Activated CD4-positive, alpha-beta memory T cell treated with anti-CD3 and anti-CD28 coated beads, Interleukin-2, amount 10 ng/mL, durations not matched to agents 7 days and 5 days (primary cell): ENCODE measurements around the gene TTC28. TPM values are rescaled to one million over a fixed set of nuclear protein-coding genes. Genes with fewer than 3 reads are reported as not detected.

ENCODE experiments used
- CTCF ChIA-PET: fragments of 350-600 bp; sonication (Branson Sonifier 250); formaldehyde crosslinking; loops from one replicate; lab custom pipeline; 2021; ENCODE audit warnings: antibody characterized with exemption, inconsistent platforms; lab: Charles Lee
- POLR2A ChIA-PET: fragments of 350-600 bp; sonication (Branson Sonifier 250); formaldehyde crosslinking; loops from one replicate; lab custom pipeline; 2021; ENCODE audit warnings: antibody characterized with exemption; lab: Charles Lee
- DNase-seq: peaks from one replicate; pipeline ENCODE4 v3.0.0-alpha.2; 2020
- H3K27ac Mint-ChIP-seq: one replicate; pipeline ENCODE4 v1.8.0; 2021; ENCODE audit warnings: mild to moderate bottlenecking, mixed read lengths
- H3K27me3 Mint-ChIP-seq: one replicate; pipeline ENCODE4 v1.8.0; 2021; ENCODE audit warnings: mixed read lengths
- H3K36me3 Mint-ChIP-seq: one replicate; pipeline ENCODE4 v1.8.0; 2021; ENCODE audit warnings: low read depth, mixed read lengths
- H3K4me1 Mint-ChIP-seq: one replicate; pipeline ENCODE4 v1.8.0; 2021; ENCODE audit warnings: mixed read lengths
- H3K4me3 Mint-ChIP-seq: one replicate; pipeline ENCODE4 v1.8.0; 2021; ENCODE audit warnings: mild to moderate bottlenecking, mixed read lengths
- H3K9me3 Mint-ChIP-seq: one replicate; pipeline ENCODE4 v1.8.0; 2021; ENCODE audit warnings: mixed read lengths
- total RNA-seq, 2 experiments: library from RNA; stranded (reverse); gene quantifications; one replicate each; pipeline ENCODE4 v1.2.3, GENCODE V29; 2021

TTC28 gene
- total RNA-seq, 2 experiments from 2014 or later: 0.93 to 1.4 TPM

- H3K36me3 Mint-ChIP-seq: no peaks in the 10 kb centered on the region
- peaks cover 75% of the 10 kb centered on the region for H3K27me3 Mint-ChIP-seq
- ChIA-PET POLR2A (no interaction called here), CTCF (interaction anchor here (1.0 kb wide), 1 partner anchor 9 kb away, joined by 5 read pairs; no protein-coding TSS in a partner anchor)
- DNase-seq: no peak
- no peaks in the 10 kb centered on the region for H3K9me3 Mint-ChIP-seq
- no peak overlapping the region for H3K4me3 Mint-ChIP-seq
- no peak overlapping the region for H3K27ac Mint-ChIP-seq
- H3K4me1 Mint-ChIP-seq: no peaks in the 10 kb centered on the region
Measured at GRCh38 chr22:28609921-28610320, 69.7 kb downstream of the TTC28 start.

GRCh38 chr22:28608546-28608945 lies 71.1 kb downstream of the TTC28 start:
- CTCF ChIA-PET: no interaction called here
- POLR2A ChIA-PET: no interaction called here
- no peaks in the 10 kb centered on the region for H3K4me1 Mint-ChIP-seq
- no peaks in the 10 kb centered on the region for H3K9me3 Mint-ChIP-seq
- no peak overlapping the region for H3K4me3 Mint-ChIP-seq
- no peak overlapping the region for H3K27ac Mint-ChIP-seq
- H3K36me3 Mint-ChIP-seq: no peaks in the 10 kb centered on the region
- no peak for DNase-seq
- peaks cover 68% of the 10 kb centered on the region for H3K27me3 Mint-ChIP-seq

- Mint-ChIP-seq H3K36me3 (no peaks in the 10 kb centered on the region), H3K9me3 (no peaks in the 10 kb centered on the region), H3K27ac (no peak overlapping the region), H3K4me3 (no peak overlapping the region), H3K4me1 (no peaks in the 10 kb centered on the region), H3K27me3 (peaks cover 63% of the 10 kb centered on the region)
- no peak for DNase-seq
- CTCF ChIA-PET: no interaction called here
- POLR2A ChIA-PET: no interaction called here
Measured at GRCh38 chr22:28607795-28608194, 71.8 kb downstream of the TTC28 start.

- CTCF ChIA-PET: no interaction called here
- H3K27me3 Mint-ChIP-seq: peaks cover 48% of the 10 kb centered on the region
Measured at GRCh38 chr22:28604966-28605761, 74.5 kb downstream of the TTC28 start.

GRCh38 chr22:28601915-28602314 lies 77.7 kb downstream of the TTC28 start:
- H3K36me3 Mint-ChIP-seq: no peaks in the 10 kb centered on the region
- peaks cover 33% of the 10 kb centered on the region for H3K27me3 Mint-ChIP-seq
- no peak overlapping the region for H3K27ac Mint-ChIP-seq
- ChIA-PET POLR2A (no interaction called here), CTCF (interaction anchor here (0.5 to 3.7 kb wide), 13 partner anchors 9 to 552 kb away, joined by 3 to 43 read pairs (median 4); partner anchors contain the start of gene XBP1)
- no peak for DNase-seq
- no peaks in the 10 kb centered on the region for H3K9me3 Mint-ChIP-seq
- no peak overlapping the region for H3K4me3 Mint-ChIP-seq
- H3K4me1 Mint-ChIP-seq: no peaks in the 10 kb centered on the region

More at GRCh38 chr22:28604966-28605761, 74.5 kb downstream of the TTC28 start:
- H3K4me1 Mint-ChIP-seq: no peaks in the 10 kb centered on the region
- H3K27ac Mint-ChIP-seq: no peak overlapping the region
- DNase-seq: no peak
- H3K9me3 Mint-ChIP-seq: no peaks in the 10 kb centered on the region
- no peak overlapping the region for H3K4me3 Mint-ChIP-seq
- POLR2A ChIA-PET: no interaction called here
- no peaks in the 10 kb centered on the region for H3K36me3 Mint-ChIP-seq

GRCh38 chr22:28600546-28601143 lies 79.0 kb downstream of the TTC28 start:
- ChIA-PET POLR2A (interaction anchor here (1.2 to 1.8 kb wide), 2 partner anchors 229 to 440 kb away, joined by 4 to 8 read pairs; no protein-coding TSS in a partner anchor), CTCF (interaction anchor here (0.8 to 3.7 kb wide), 23 partner anchors 10 to 645 kb away, joined by 3 to 43 read pairs (median 4); partner anchors contain the start of genes CCDC117, CHEK2, HSCB and XBP1)
- Mint-ChIP-seq H3K4me1 (no peaks in the 10 kb centered on the region), H3K27ac (no peak overlapping the region), H3K36me3 (no peaks in the 10 kb centered on the region), H3K4me3 (no peak overlapping the region), H3K27me3 (peaks cover 35% of the 10 kb centered on the region), H3K9me3 (no peaks in the 10 kb centered on the region)
- no peak for DNase-seq

GRCh38 chr22:28599693-28600092 lies 79.9 kb downstream of the TTC28 start:
- Mint-ChIP-seq H3K4me3 (no peak overlapping the region), H3K27ac (no peak overlapping the region), H3K4me1 (no peaks in the 10 kb centered on the region), H3K9me3 (no peaks in the 10 kb centered on the region), H3K27me3 (peaks cover 29% of the 10 kb centered on the region), H3K36me3 (no peaks in the 10 kb centered on the region)
- DNase-seq: no peak
- ChIA-PET CTCF (interaction anchor here (1.0 to 3.7 kb wide), 12 partner anchors 20 to 554 kb away, joined by 3 to 43 read pairs (median 4); partner anchors contain the start of gene XBP1), POLR2A (interaction anchor here (0.6 to 1.8 kb wide), 4 partner anchors 142 to 534 kb away, joined by 3 to 8 read pairs (median 4); no protein-coding TSS in a partner anchor)

GRCh38 chr22:28597665-28598064 lies 82.0 kb downstream of the TTC28 start:
- no peaks in the 10 kb centered on the region for H3K4me1 Mint-ChIP-seq
- ChIA-PET CTCF (no interaction called here), POLR2A (no interaction called here)
- H3K9me3 Mint-ChIP-seq: no peaks in the 10 kb centered on the region
- no peak overlapping the region for H3K27ac Mint-ChIP-seq
- H3K36me3 Mint-ChIP-seq: no peaks in the 10 kb centered on the region
- H3K27me3 Mint-ChIP-seq: peaks cover 28% of the 10 kb centered on the region
- DNase-seq: no peak
- no peak overlapping the region for H3K4me3 Mint-ChIP-seq

- Mint-ChIP-seq H3K4me3 (no peak overlapping the region), H3K9me3 (no peaks in the 10 kb centered on the region), H3K36me3 (no peaks in the 10 kb centered on the region), H3K27me3 (peaks cover 20% of the 10 kb centered on the region), H3K27ac (no peak overlapping the region), H3K4me1 (no peaks in the 10 kb centered on the region)
- no peak for DNase-seq
- ChIA-PET CTCF (interaction anchor here (0.6 to 1.2 kb wide), 2 partner anchors 15 to 134 kb away, joined by 3 read pairs; no protein-coding TSS in a partner anchor), POLR2A (no interaction called here)
Measured at GRCh38 chr22:28594797-28595462, 84.7 kb downstream of the TTC28 start.

- CTCF ChIA-PET: interaction anchor here (1.2 to 3.1 kb wide), 3 partner anchors 15 to 575 kb away, joined by 3 to 12 read pairs (median 7); no protein-coding TSS in a partner anchor
- no peaks in the 10 kb centered on the region for H3K9me3 Mint-ChIP-seq
- no peak for DNase-seq
- H3K27ac Mint-ChIP-seq: no peak overlapping the region
- POLR2A ChIA-PET: interaction anchor here (0.7 kb wide), 1 partner anchor 247 kb away, joined by 3 read pairs; no protein-coding TSS in a partner anchor
- no peaks in the 10 kb centered on the region for H3K4me1 Mint-ChIP-seq
- no peaks in the 10 kb centered on the region for H3K36me3 Mint-ChIP-seq
- H3K27me3 Mint-ChIP-seq: peaks cover 17% of the 10 kb centered on the region
- H3K4me3 Mint-ChIP-seq: no peak overlapping the region
Measured at GRCh38 chr22:28594076-28594796, 85.4 kb downstream of the TTC28 start.

- Mint-ChIP-seq H3K27ac (no peak overlapping the region), H3K4me3 (no peak overlapping the region), H3K4me1 (no peaks in the 10 kb centered on the region), H3K9me3 (no peaks in the 10 kb centered on the region), H3K27me3 (peaks cover 23% of the 10 kb centered on the region), H3K36me3 (no peaks in the 10 kb centered on the region)
- POLR2A ChIA-PET: no interaction called here
- CTCF ChIA-PET: interaction anchor here (1.5 to 3.1 kb wide), 2 partner anchors 541 to 574 kb away, joined by 7 to 12 read pairs; no protein-coding TSS in a partner anchor
- no peak for DNase-seq
Measured at GRCh38 chr22:28593299-28593698, 86.3 kb downstream of the TTC28 start.

- no peaks in the 10 kb centered on the region for H3K36me3 Mint-ChIP-seq
- H3K27ac Mint-ChIP-seq: no peak overlapping the region
- no peak for DNase-seq
- no peaks in the 10 kb centered on the region for H3K9me3 Mint-ChIP-seq
- POLR2A ChIA-PET: no interaction called here
- no peak overlapping the region for H3K4me3 Mint-ChIP-seq
- CTCF ChIA-PET: no interaction called here
- no peaks in the 10 kb centered on the region for H3K4me1 Mint-ChIP-seq
- H3K27me3 Mint-ChIP-seq: peaks cover 13% of the 10 kb centered on the region
Measured at GRCh38 chr22:28589102-28589750, 90.4 kb downstream of the TTC28 start.
